Measurements from ENCODE around the gene RTF2. TPM values are rescaled to one million over a fixed set of nuclear protein-coding genes. Genes with fewer than 3 reads are reported as not detected.

The RTF2 gene
- total RNA-seq, 1 experiment from 2014 or later = 99.1 TPM

DNA sequence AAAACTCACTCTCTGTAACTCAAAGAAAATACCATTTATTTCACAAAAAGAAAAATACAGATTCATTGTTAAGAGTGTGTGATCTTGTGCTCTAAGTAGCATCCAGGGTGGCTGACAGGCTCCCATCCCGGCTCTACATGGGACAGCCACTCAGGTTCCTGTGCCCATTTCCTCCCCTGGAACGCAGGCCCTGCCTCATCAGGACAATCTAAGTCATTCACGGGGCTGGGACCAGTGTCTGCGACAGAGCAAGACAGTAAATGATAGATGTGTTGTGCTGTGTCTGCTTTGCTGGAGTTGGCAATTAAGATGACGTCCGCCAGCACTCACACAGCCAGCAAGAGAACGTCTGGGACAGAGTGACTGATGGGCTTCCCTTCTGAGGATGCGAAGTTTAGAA lies 49.2 kb downstream of the RTF2 start:
- Histone ChIP-seq H3K36me3 (ENCODE audit: insufficient read depth, low read length, poor library complexity, severe bottlenecking) (peaks cover 31% of the 10 kb centered on the region), H3K4me1 (ENCODE audit: insufficient read depth, low read length, poor library complexity, severe bottlenecking) (no peaks in the 10 kb centered on the region), H3K9me3 (ENCODE audit: low read depth, low read length, poor library complexity, severe bottlenecking) (peaks cover 4% of the 10 kb centered on the region), H3K27ac (ENCODE audit: low read depth, low read length, poor library complexity, severe bottlenecking) (no peak overlapping the region), H3K4me3 (ENCODE audit: low read depth, low read length, poor library complexity, severe bottlenecking) (no peak overlapping the region), H3K27me3 (replicated peaks; ENCODE audit: insufficient read depth, low read depth, low read length, poor library complexity) (no peaks in the 10 kb centered on the region)
- DNase-seq (ENCODE audit: low spot score) = no peak
- no TSS peak for BruUV-seq (replicated peaks)
- ChIA-PET POLR2A (ENCODE audit: low non-redundant PET) (no interaction called here), CTCF (no interaction called here)
- intact Hi-C loops (cut with micrococcal nuclease; ENCODE audit: unreplicated experiment) = no loop called here
- TF ChIP-seq EZH2 (IDR thresholded peaks at IDR 0.05; ENCODE audit: borderline replicate concordance, low read depth, low read length, poor library complexity, severe bottlenecking) (no peak), CTCF (conservative IDR thresholded peaks at IDR 0.05; ENCODE audit: low read depth, low read length) (no peak)

GRCh38 chr20:56518126-56518525 lies 49.7 kb downstream of the RTF2 start:
- no peaks in the 10 kb centered on the region for H3K4me1 ChIP-seq (ENCODE audit: insufficient read depth, low read length, poor library complexity, severe bottlenecking)
- no peak overlapping the region for H3K27ac ChIP-seq (ENCODE audit: low read depth, low read length, poor library complexity, severe bottlenecking)
- H3K4me3 ChIP-seq (ENCODE audit: low read depth, low read length, poor library complexity, severe bottlenecking) = no peak overlapping the region
- peaks cover 30% of the 10 kb centered on the region for H3K36me3 ChIP-seq (ENCODE audit: insufficient read depth, low read length, poor library complexity, severe bottlenecking)
- CTCF ChIA-PET = no interaction called here
- POLR2A ChIA-PET (ENCODE audit: low non-redundant PET) = no interaction called here
- no peaks in the 10 kb centered on the region for H3K27me3 ChIP-seq (replicated peaks; ENCODE audit: insufficient read depth, low read depth, low read length, poor library complexity)
- BruUV-seq (replicated peaks) = TSS peak; percentile 81
- no peak for DNase-seq (ENCODE audit: low spot score)
- H3K9me3 ChIP-seq (ENCODE audit: low read depth, low read length, poor library complexity, severe bottlenecking) = peaks cover 4% of the 10 kb centered on the region
- intact Hi-C loops (cut with micrococcal nuclease; ENCODE audit: unreplicated experiment) = no loop called here
- TF ChIP-seq CTCF (conservative IDR thresholded peaks at IDR 0.05; ENCODE audit: low read depth, low read length) = no peak
- no peak for TF ChIP-seq EZH2 (IDR thresholded peaks at IDR 0.05; ENCODE audit: borderline replicate concordance, low read depth, low read length, poor library complexity, severe bottlenecking)

- intact Hi-C loops (cut with micrococcal nuclease; ENCODE audit: unreplicated experiment) = no loop called here
- no peaks in the 10 kb centered on the region for H3K27me3 ChIP-seq (replicated peaks; ENCODE audit: insufficient read depth, low read depth, low read length, poor library complexity)
- no peak overlapping the region for H3K4me3 ChIP-seq (ENCODE audit: low read depth, low read length, poor library complexity, severe bottlenecking)
- H3K27ac ChIP-seq (ENCODE audit: low read depth, low read length, poor library complexity, severe bottlenecking) = no peak overlapping the region
- H3K4me1 ChIP-seq (ENCODE audit: insufficient read depth, low read length, poor library complexity, severe bottlenecking) = no peaks in the 10 kb centered on the region
- TF ChIP-seq CTCF (conservative IDR thresholded peaks at IDR 0.05; ENCODE audit: low read depth, low read length) (no peak), EZH2 (IDR thresholded peaks at IDR 0.05; ENCODE audit: borderline replicate concordance, low read depth, low read length, poor library complexity, severe bottlenecking) (no peak)
- peaks cover 28% of the 10 kb centered on the region for H3K36me3 ChIP-seq (ENCODE audit: insufficient read depth, low read length, poor library complexity, severe bottlenecking)
- CTCF ChIA-PET = no interaction called here
- no TSS peak for BruUV-seq (replicated peaks)
- H3K9me3 ChIP-seq (ENCODE audit: low read depth, low read length, poor library complexity, severe bottlenecking) = peaks cover 4% of the 10 kb centered on the region
- DNase-seq (ENCODE audit: low spot score) = no peak
- POLR2A ChIA-PET (ENCODE audit: low non-redundant PET) = no interaction called here
These were observed 50.4 kb downstream of the RTF2 start for GRCh38 chr20:56518721-56519398.
